ENCODE results near the gene CHTOP. TPM values are rescaled to one million over a fixed set of nuclear protein-coding genes. Genes with fewer than 3 reads are reported as not detected.

CHTOP gene
- total and polyA plus RNA-seq, 2 experiments from 2014 or later, result 73.4 to 97.8 TPM

DNA sequence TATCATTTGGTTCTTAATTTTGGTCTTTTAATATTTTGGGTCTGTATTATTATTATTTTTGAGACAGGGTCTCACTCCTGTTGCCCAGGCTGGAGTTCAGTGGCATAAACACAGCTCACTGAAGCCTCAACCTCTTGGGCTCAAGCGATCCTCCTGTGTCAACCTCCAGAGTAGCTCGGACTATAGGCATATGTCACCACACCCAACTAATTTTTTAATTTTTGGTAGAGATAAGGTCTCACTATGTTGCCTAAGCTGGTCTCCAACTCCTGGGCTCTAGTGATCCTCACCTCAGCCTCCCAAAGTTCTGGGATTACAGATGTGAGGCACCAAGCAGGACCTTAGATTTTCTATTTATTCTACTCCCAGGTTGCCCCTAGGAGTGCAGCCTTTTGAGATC is 39.6 kb downstream of the CHTOP start:
- H3K79me2 ChIP-seq (replicated peaks; ENCODE audit: insufficient read depth), result peaks cover 22% of the 10 kb centered on the region
- no peak overlapping the region for H3K4me3 ChIP-seq
- peaks cover 19% of the 10 kb centered on the region for H3F3A ChIP-seq (replicated peaks; ENCODE audit: low read depth)
- no peak overlapping the region for H2AFZ ChIP-seq
- TF ChIP-seq, protein P1, sequence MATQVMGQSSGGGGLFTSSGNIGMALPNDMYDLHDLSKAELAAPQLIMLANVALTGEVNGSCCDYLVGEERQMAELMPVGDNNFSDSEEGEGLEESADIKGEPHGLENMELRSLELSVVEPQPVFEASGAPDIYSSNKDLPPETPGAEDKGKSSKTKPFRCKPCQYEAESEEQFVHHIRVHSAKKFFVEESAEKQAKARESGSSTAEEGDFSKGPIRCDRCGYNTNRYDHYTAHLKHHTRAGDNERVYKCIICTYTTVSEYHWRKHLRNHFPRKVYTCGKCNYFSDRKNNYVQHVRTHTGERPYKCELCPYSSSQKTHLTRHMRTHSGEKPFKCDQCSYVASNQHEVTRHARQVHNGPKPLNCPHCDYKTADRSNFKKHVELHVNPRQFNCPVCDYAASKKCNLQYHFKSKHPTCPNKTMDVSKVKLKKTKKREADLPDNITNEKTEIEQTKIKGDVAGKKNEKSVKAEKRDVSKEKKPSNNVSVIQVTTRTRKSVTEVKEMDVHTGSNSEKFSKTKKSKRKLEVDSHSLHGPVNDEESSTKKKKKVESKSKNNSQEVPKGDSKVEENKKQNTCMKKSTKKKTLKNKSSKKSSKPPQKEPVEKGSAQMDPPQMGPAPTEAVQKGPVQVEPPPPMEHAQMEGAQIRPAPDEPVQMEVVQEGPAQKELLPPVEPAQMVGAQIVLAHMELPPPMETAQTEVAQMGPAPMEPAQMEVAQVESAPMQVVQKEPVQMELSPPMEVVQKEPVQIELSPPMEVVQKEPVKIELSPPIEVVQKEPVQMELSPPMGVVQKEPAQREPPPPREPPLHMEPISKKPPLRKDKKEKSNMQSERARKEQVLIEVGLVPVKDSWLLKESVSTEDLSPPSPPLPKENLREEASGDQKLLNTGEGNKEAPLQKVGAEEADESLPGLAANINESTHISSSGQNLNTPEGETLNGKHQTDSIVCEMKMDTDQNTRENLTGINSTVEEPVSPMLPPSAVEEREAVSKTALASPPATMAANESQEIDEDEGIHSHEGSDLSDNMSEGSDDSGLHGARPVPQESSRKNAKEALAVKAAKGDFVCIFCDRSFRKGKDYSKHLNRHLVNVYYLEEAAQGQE (IDR thresholded peaks at IDR 0.05; ENCODE audit: unreplicated experiment), result no peak
- TF ChIP-seq POLR2AphosphoS5 (IDR thresholded peaks at IDR 0.05; ENCODE audit: low read depth), result no peak
- no peak for TF ChIP-seq JUNB (IDR thresholded peaks at IDR 0.05; ENCODE audit: unreplicated experiment)
- TF ChIP-seq STAT1 (IDR thresholded peaks at IDR 0.05; ENCODE audit: unreplicated experiment), result no peak
- no peak for TF ChIP-seq EZH2phosphoT487 (IDR thresholded peaks at IDR 0.05; ENCODE audit: unreplicated experiment)
- no peak for TF ChIP-seq ZNF331 (CRISPR knock-in tag; IDR thresholded peaks at IDR 0.05; ENCODE audit: low read depth)
- TF ChIP-seq EZH2 (IDR thresholded peaks at IDR 0.05; ENCODE audit: low read depth, unreplicated experiment), result no peak
- no peak for TF ChIP-seq NANOG (IDR thresholded peaks at IDR 0.05; ENCODE audit: borderline replicate concordance)
- no peak overlapping the region for H3K27ac ChIP-seq (ENCODE audit: low read depth)
- no peaks in the 10 kb centered on the region for H3K9me2 ChIP-seq (ENCODE audit: insufficient read depth)
- H3K4me1 Mint-ChIP-seq, result peaks cover 16% of the 10 kb centered on the region; the same call in 2 of the 3 replicates
- ATAC-seq (no peak), DNase-seq (ENCODE audit: low spot score) (no peak)
- H3K4me3 Mint-ChIP-seq, result peak overlapping the region; percentile 22; the same call in 1 of the 3 replicates
- H4K20me1 ChIP-seq (replicated peaks; ENCODE audit: insufficient read depth), result no peaks in the 10 kb centered on the region; the same call in none of the 2 replicates
- no peaks in the 10 kb centered on the region; the same call in 2 of the 3 replicates for H3K9me3 Mint-ChIP-seq
- H3K4me2 ChIP-seq, result no peak overlapping the region
- peaks cover 4% of the 10 kb centered on the region for H3K4me1 ChIP-seq (ENCODE audit: insufficient read depth)
- no peak overlapping the region for H3K27ac Mint-ChIP-seq
- H3K27me3 Mint-ChIP-seq (ENCODE audit: insufficient read depth, low read depth, poor library complexity), result peaks cover 9% of the 10 kb centered on the region
- peaks cover 19% of the 10 kb centered on the region for H3K36me3 Mint-ChIP-seq (ENCODE audit: low read depth)
- H3K27me3 ChIP-seq (ENCODE audit: insufficient read depth), result peaks cover 8% of the 10 kb centered on the region
- H3K36me3 ChIP-seq (ENCODE audit: insufficient read depth), result peaks cover 12% of the 10 kb centered on the region

DNA sequence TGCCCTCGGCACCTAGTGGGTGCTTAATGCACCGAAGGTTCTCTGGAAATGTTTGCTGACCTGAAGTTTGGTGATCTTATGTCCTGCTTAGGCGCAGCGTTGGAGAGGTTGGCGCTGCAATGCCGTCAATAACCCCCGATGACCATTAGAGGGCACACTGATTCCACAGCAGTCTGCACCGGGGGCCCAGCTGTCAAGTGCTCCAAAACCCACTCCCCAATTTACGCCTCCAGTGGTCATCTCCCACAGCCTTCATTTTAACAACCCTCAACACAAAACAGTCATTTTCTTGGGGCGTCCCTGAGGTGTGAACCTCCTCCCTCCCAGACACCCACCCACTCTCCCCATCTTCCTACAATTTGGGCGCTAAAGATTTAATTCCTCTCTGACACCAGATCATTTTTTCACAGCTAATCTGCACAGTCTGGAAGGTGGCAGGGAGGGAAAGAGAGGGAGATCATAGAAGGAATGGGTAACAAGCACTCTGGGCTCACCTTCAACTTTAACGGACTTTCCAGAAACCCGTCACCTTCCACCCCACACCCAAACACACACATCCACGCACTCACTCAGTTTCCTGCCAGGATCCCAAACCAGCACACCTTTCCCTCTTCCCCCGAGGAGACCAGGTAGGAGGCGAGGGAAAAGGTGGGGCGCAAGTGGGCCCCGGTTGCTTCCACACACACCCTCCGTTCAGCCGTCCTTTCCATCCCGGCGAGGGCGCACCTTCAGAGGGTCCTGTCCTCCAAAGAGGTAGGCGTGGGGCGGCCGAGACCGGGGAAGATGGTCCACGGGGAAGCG is 44.1 kb downstream of the CHTOP start:
- peak; percentile 85 for DNase-seq (ENCODE audit: low spot score)
- H3K4me1 ChIP-seq (ENCODE audit: insufficient read depth), result peaks cover 6% of the 10 kb centered on the region
- Mint-ChIP-seq H3K4me1 (peaks cover 24% of the 10 kb centered on the region), H3K4me3 (peak overlapping the region; percentile 84), H3K36me3 (ENCODE audit: low read depth) (peaks cover 14% of the 10 kb centered on the region), H3K27me3 (ENCODE audit: insufficient read depth, low read depth, poor library complexity) (peaks cover 25% of the 10 kb centered on the region), H3K27ac (no peak overlapping the region), H3K9me3 (no peaks in the 10 kb centered on the region; the same call in 2 of the 3 replicates)
- H3K9me2 ChIP-seq (ENCODE audit: insufficient read depth), result no peaks in the 10 kb centered on the region
- H2AFZ ChIP-seq, result peak overlapping the region; percentile 98; the same call in 1 of the 2 replicates
- H3K4me3 ChIP-seq, result peak overlapping the region; percentile 85
- H3K27me3 ChIP-seq (ENCODE audit: insufficient read depth), result peaks cover 35% of the 10 kb centered on the region
- peaks cover 7% of the 10 kb centered on the region for H3F3A ChIP-seq (replicated peaks; ENCODE audit: low read depth)
- TF ChIP-seq, protein P2, sequence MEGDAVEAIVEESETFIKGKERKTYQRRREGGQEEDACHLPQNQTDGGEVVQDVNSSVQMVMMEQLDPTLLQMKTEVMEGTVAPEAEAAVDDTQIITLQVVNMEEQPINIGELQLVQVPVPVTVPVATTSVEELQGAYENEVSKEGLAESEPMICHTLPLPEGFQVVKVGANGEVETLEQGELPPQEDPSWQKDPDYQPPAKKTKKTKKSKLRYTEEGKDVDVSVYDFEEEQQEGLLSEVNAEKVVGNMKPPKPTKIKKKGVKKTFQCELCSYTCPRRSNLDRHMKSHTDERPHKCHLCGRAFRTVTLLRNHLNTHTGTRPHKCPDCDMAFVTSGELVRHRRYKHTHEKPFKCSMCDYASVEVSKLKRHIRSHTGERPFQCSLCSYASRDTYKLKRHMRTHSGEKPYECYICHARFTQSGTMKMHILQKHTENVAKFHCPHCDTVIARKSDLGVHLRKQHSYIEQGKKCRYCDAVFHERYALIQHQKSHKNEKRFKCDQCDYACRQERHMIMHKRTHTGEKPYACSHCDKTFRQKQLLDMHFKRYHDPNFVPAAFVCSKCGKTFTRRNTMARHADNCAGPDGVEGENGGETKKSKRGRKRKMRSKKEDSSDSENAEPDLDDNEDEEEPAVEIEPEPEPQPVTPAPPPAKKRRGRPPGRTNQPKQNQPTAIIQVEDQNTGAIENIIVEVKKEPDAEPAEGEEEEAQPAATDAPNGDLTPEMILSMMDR (conservative IDR thresholded peaks at IDR 0.05; ENCODE audit: low read depth in 2 of 2), result peak; percentile 86 to 97
- no peak for TF ChIP-seq POLR2AphosphoS5 (IDR thresholded peaks at IDR 0.05; ENCODE audit: low read depth)
- H3K36me3 ChIP-seq (ENCODE audit: insufficient read depth), result no peaks in the 10 kb centered on the region
- no peaks in the 10 kb centered on the region for H3K79me2 ChIP-seq (replicated peaks; ENCODE audit: insufficient read depth)
- no peak overlapping the region for H3K27ac ChIP-seq (ENCODE audit: low read depth)
- H3K4me2 ChIP-seq, result peak overlapping the region; percentile 99
- H4K20me1 ChIP-seq (replicated peaks; ENCODE audit: insufficient read depth), result no peaks in the 10 kb centered on the region
- peak; percentile 64 for ATAC-seq
